ENCODE data around the gene CGB1. TPM values are rescaled to one million over a fixed set of nuclear protein-coding genes. Genes with fewer than 3 reads are reported as not detected.

The CGB1 gene
- polyA plus RNA-seq, 2 of the 4 experiments (the other 2 are of a cell fraction) = 0.13 TPM; not detected in 1

- TF ChIP-seq RFX5 (IDR thresholded peaks at IDR 0.05) = no peak
- TF ChIP-seq EHMT2 (IDR thresholded peaks at IDR 0.05; ENCODE audit: low read depth) = no peak
These were observed 24.8 kb upstream of the CGB1 start (continued) for GRCh38 chr19:49061445-49061844.

DNA sequence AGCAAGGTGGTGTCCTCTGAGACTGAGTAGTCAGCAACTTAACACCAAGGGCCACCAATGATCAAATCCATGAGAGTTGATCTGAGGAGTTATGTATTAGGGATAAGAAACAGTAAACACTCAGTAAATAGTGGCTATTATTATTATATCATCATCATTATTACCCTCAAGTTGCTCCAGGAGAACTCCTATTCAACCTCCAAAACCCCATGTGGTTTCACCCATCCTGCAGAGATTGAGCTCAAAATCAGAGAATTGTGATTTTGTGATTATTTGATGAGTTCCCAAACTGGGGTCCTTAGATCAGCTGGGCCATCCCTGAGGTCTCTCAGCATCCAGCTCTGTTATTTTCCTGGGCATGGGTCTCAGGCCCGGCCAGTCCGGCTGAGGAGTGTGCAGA is 24.3 kb upstream of the CGB1 start:
- FAIRE-seq (peak; percentile 18), DNase-seq (ENCODE audit: low read depth in 1 of 2, low spot score in 1 of 2) (no peak), ATAC-seq (no peak)
- 100% methylated on average over 2 of the region's 2 CpGs for WGBS (ENCODE audit: missing lambda C conversion rate)
- TF ChIP-seq ZFP36 (IDR thresholded peaks at IDR 0.05; ENCODE audit: borderline replicate concordance, partially characterized antibody) = no peak
- TF ChIP-seq, protein P1, sequence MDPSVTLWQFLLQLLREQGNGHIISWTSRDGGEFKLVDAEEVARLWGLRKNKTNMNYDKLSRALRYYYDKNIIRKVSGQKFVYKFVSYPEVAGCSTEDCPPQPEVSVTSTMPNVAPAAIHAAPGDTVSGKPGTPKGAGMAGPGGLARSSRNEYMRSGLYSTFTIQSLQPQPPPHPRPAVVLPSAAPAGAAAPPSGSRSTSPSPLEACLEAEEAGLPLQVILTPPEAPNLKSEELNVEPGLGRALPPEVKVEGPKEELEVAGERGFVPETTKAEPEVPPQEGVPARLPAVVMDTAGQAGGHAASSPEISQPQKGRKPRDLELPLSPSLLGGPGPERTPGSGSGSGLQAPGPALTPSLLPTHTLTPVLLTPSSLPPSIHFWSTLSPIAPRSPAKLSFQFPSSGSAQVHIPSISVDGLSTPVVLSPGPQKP (IDR thresholded peaks at IDR 0.05; ENCODE audit: low read depth, low read length) = no peak
- TF ChIP-seq SMC3 (IDR thresholded peaks at IDR 0.05) = no peak
- TF ChIP-seq HOXA7 (CRISPR knock-in tag; IDR thresholded peaks at IDR 0.05) = no peak
- TF ChIP-seq EHMT2 (IDR thresholded peaks at IDR 0.05; ENCODE audit: low read depth) = no peak
- TF ChIP-seq PHF8 (IDR thresholded peaks at IDR 0.05; ENCODE audit: borderline replicate concordance, low read depth) = no peak
- TF ChIP-seq FOSB (CRISPR knock-in tag; IDR thresholded peaks at IDR 0.05) = no peak
- TF ChIP-seq KDM5A (IDR thresholded peaks at IDR 0.05) = no peak
- TF ChIP-seq, protein P2, sequence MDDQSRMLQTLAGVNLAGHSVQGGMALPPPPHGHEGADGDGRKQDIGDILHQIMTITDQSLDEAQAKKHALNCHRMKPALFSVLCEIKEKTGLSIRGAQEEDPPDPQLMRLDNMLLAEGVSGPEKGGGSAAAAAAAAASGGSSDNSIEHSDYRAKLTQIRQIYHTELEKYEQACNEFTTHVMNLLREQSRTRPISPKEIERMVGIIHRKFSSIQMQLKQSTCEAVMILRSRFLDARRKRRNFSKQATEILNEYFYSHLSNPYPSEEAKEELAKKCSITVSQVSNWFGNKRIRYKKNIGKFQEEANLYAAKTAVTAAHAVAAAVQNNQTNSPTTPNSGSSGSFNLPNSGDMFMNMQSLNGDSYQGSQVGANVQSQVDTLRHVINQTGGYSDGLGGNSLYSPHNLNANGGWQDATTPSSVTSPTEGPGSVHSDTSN (IDR thresholded peaks at IDR 0.05) = no peak
- TF ChIP-seq CBX2 (IDR thresholded peaks at IDR 0.05; ENCODE audit: borderline replicate concordance, low read depth) = no peak
- no peak for TF ChIP-seq CTCF (IDR thresholded peaks at IDR 0.05)
- TF ChIP-seq CBX8 (IDR thresholded peaks at IDR 0.05) = no peak
- TF ChIP-seq RFX5 (IDR thresholded peaks at IDR 0.05) = no peak
- TF ChIP-seq HEYL (CRISPR knock-in tag; IDR thresholded peaks at IDR 0.05) = no peak
- TF ChIP-seq FOSL2 (IDR thresholded peaks at IDR 0.05) = no peak
- no peak for TF ChIP-seq FOSL2 (CRISPR knock-in tag; IDR thresholded peaks at IDR 0.05)
- TF ChIP-seq EHF (CRISPR knock-in tag; IDR thresholded peaks at IDR 0.05) = no peak
- no peak for TF ChIP-seq POLR2AphosphoS2 (conservative IDR thresholded peaks at IDR 0.05; ENCODE audit: low read length)
- POLR2A ChIA-PET = no interaction called here
- Histone ChIP-seq H3K27ac (no peak overlapping the region), H3K9me3 (no peaks in the 10 kb centered on the region), H3K4me1 (peaks cover 28% of the 10 kb centered on the region), H3K4me3 (no peak overlapping the region), H3K4me2 (no peak overlapping the region)
- CTCF ChIA-PET = interaction anchor here (0.9 to 7.3 kb wide), 11 partner anchors 12 to 273 kb away, joined by 3 to 96 read pairs (median 4); partner anchors contain the start of genes GYS1, KCNA7 and RUVBL2

GRCh38 chr19:49059053-49059452 is 22.4 kb upstream of the CGB1 start:
- Histone ChIP-seq H3K9me3 (no peaks in the 10 kb centered on the region), H3K4me1 (peaks cover 12% of the 10 kb centered on the region), H3K27ac (no peak overlapping the region), H3K4me3 (no peak overlapping the region), H3K4me2 (no peak overlapping the region)
- DNase-seq (ENCODE audit: low read depth in 1 of 2, low spot score in 1 of 2) = no peak
- POLR2A ChIA-PET = no interaction called here
- 85% methylated on average over 9 of the region's 9 CpGs for WGBS (ENCODE audit: missing lambda C conversion rate)
- no peak for TF ChIP-seq FOSB (CRISPR knock-in tag; IDR thresholded peaks at IDR 0.05)
- TF ChIP-seq, protein P3, sequence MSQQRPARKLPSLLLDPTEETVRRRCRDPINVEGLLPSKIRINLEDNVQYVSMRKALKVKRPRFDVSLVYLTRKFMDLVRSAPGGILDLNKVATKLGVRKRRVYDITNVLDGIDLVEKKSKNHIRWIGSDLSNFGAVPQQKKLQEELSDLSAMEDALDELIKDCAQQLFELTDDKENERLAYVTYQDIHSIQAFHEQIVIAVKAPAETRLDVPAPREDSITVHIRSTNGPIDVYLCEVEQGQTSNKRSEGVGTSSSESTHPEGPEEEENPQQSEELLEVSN (IDR thresholded peaks at IDR 0.05; ENCODE audit: borderline replicate concordance, low read depth) = no peak
- CTCF ChIA-PET = interaction anchor here (1.0 to 7.3 kb wide), 10 partner anchors 14 to 271 kb away, joined by 3 to 96 read pairs (median 8); partner anchors contain the start of genes GYS1, KCNA7 and RUVBL2
- no peak for FAIRE-seq
- no peak for ATAC-seq
